ENCODE results near the gene COL6A3.

Gene COL6A3

GRCh38 chr2:237294460-237294859 is 119.5 kb downstream of the COL6A3 start:
- DNase-seq: no peak

GRCh38 chr2:237293978-237294377 is 120.0 kb downstream of the COL6A3 start:
- DNase-seq: no peak

GRCh38 chr2:237291138-237291792 is 122.7 kb downstream of the COL6A3 start:
- DNase-seq: peak; percentile 99

GRCh38 chr2:237290261-237290660 is 123.7 kb downstream of the COL6A3 start:
- peak; percentile 86 for DNase-seq

GRCh38 chr2:237289139-237289538 is 124.8 kb downstream of the COL6A3 start:
- no peak for DNase-seq

GRCh38 chr2:237287872-237288271 is 126.1 kb downstream of the COL6A3 start:
- DNase-seq: no peak

GRCh38 chr2:237283131-237283928 is 130.6 kb downstream of the COL6A3 start:
- peak; percentile 76 for DNase-seq

GRCh38 chr2:237282568-237283128 is 131.3 kb downstream of the COL6A3 start:
- DNase-seq: peak; percentile 89

- peak; percentile 99 for DNase-seq
Measured at GRCh38 chr2:237281836-237282306, 132.1 kb downstream of the COL6A3 start.

- DNase-seq: no peak
Measured at GRCh38 chr2:237280939-237281338, 133.0 kb downstream of the COL6A3 start.

GRCh38 chr2:237280229-237280628 is 133.7 kb downstream of the COL6A3 start:
- peak; percentile 98 for DNase-seq

GRCh38 chr2:237279012-237279768 is 134.8 kb downstream of the COL6A3 start:
- no peak for DNase-seq

- DNase-seq: peak; percentile 77
Measured at GRCh38 chr2:237278568-237278967, 135.4 kb downstream of the COL6A3 start.

- no peak for DNase-seq
Measured at GRCh38 chr2:237276716-237277490, 137.1 kb downstream of the COL6A3 start.
